ENCODE measurements around the gene ULBP1.
"Not testable (repeated sequence)": the region's sequence is repeated elsewhere in the genome, so short reads cannot be mapped to it uniquely, and the experiment has no call there.

Gene ULBP1

GRCh38 chr6:149951096-149951495 is 12.6 kb upstream of the ULBP1 start:
- no peak for DNase-seq (ENCODE audit: low spot score)
- no peak for TF ChIP-seq CTCF (IDR thresholded peaks at IDR 0.05; ENCODE audit: extremely low read depth, missing control alignments)

- no peak for TF ChIP-seq CTCF (IDR thresholded peaks at IDR 0.05; ENCODE audit: extremely low read depth, missing control alignments)
- DNase-seq (ENCODE audit: low spot score): no peak
Observed at GRCh38 chr6:149951626-149952025, 12.1 kb upstream of the ULBP1 start.

GRCh38 chr6:149953390-149953789 is 10.4 kb upstream of the ULBP1 start:
- DNase-seq (ENCODE audit: low spot score): not testable (repeated sequence)

GRCh38 chr6:149953934-149954327 is 9.8 kb upstream of the ULBP1 start:
- DNase-seq (ENCODE audit: low spot score): not testable (repeated sequence)

- DNase-seq (ENCODE audit: low spot score): not testable (repeated sequence)
Observed at GRCh38 chr6:149954328-149954983, 9.3 kb upstream of the ULBP1 start.

GRCh38 chr6:149954984-149955653 is 8.6 kb upstream of the ULBP1 start:
- DNase-seq (ENCODE audit: low spot score): not testable (repeated sequence)

GRCh38 chr6:149955654-149956317 is 8.0 kb upstream of the ULBP1 start:
- DNase-seq (ENCODE audit: low spot score): not testable (repeated sequence)

- not testable (repeated sequence) for DNase-seq (ENCODE audit: low spot score)
Observed at GRCh38 chr6:149958124-149958523, 5.6 kb upstream of the ULBP1 start.

- DNase-seq (ENCODE audit: low spot score): not testable (repeated sequence)
Observed at GRCh38 chr6:149959806-149960205, 3.9 kb upstream of the ULBP1 start.

- no peak for TF ChIP-seq CTCF (IDR thresholded peaks at IDR 0.05; ENCODE audit: extremely low read depth, missing control alignments)
- no peak for DNase-seq (ENCODE audit: low spot score)
Observed at GRCh38 chr6:149960488-149960887, 3.3 kb upstream of the ULBP1 start.

GRCh38 chr6:149961728-149962425 is 1.9 kb upstream of the ULBP1 start:
- DNase-seq (ENCODE audit: low spot score): no peak
- no peak for TF ChIP-seq CTCF (IDR thresholded peaks at IDR 0.05; ENCODE audit: extremely low read depth, missing control alignments)

All from GM20000 (cell line).